HepG2 (cell line): ENCODE data around the gene CREBZF. TPM values are rescaled to one million over a fixed set of nuclear protein-coding genes. Genes with fewer than 3 reads are reported as not detected.

Experiments
- ATAC-seq: fragments of 200-7000 bp; cut with Tn5 transposase; 3 replicates; pipeline ENCODE4 v1.9.1; 2020; ENCODE audit warnings: mild to moderate bottlenecking, moderate library complexity
- BruUV-seq: library from RNA; stranded (reverse); fragments of 400-500 nt; replicated peaks from 2 replicates; lab custom pipeline; 2021; lab: Mats Ljungman, UMichigan
- CTCF ChIA-PET: fragments of 300-600 bp; formaldehyde crosslinking; extraction: SDS; loops from one replicate; lab custom pipeline; 2021; ENCODE audit warnings: low total read pairs, inconsistent platforms, low intra/inter-chr PET ratio; lab: Yijun Ruan, JAX
- POLR2A ChIA-PET: fragments of 350-600 bp; sonication (Branson Sonifier 250); formaldehyde crosslinking; loops from one replicate; lab custom pipeline; 2020; ENCODE audit warnings: antibody characterized with exemption, inconsistent platforms; lab: Yijun Ruan, JAX
- DNase-seq: peaks from one replicate; pipeline ENCODE4 v3.0.0-alpha.2; 2015; ENCODE audit warnings: low spot score
- FAIRE-seq: peaks from 3 replicates; lab custom pipeline; 2011; peaks lifted over from hg19 to GRCh38; lab: Jason Lieb, UNC
- H2AFZ ChIP-seq: one replicate; pipeline ENCODE4 v1.6.1; 2011; ENCODE audit warnings: low read length, inconsistent platforms
- H3K27ac ChIP-seq: fragments of 300-600 bp; 3 replicates; pipeline ENCODE4 v1.8.0; 2011; ENCODE audit warnings: mixed run types, mild to moderate bottlenecking, mixed read lengths, low read length, inconsistent platforms; ENCODE audit not compliant: insufficient read depth; ENCODE audit errors: extremely low read length
- H3K27me3 ChIP-seq, 2 experiments: fragments of 200-600 bp in 1 of 2; 2 replicates in 1 of 2; 3 replicates in 1 of 2; pipeline versions ENCODE4 v1.6.0 to v1.8.0; 2011; ENCODE audit warnings: low read length in 2 of 2, mild to moderate bottlenecking in 2 of 2, moderate library complexity in 2 of 2, inconsistent platforms in 1 of 2; ENCODE audit not compliant: insufficient read depth in 2 of 2, control insufficient read depth in 1 of 2
- H3K36me3 ChIP-seq, 2 experiments: fragments of 200-600 bp in 1 of 2; replicated peaks in 1 of 2; 2 replicates in 1 of 2; 3 replicates in 1 of 2; pipeline versions ENCODE4 v1.5.1 to v1.8.0; 2011; ENCODE audit warnings: low read length in 2 of 2, inconsistent platforms in 1 of 2; ENCODE audit not compliant: insufficient read depth in 2 of 2, control insufficient read depth in 1 of 2
- H3K4me1 ChIP-seq: 2 replicates; pipeline ENCODE4 v1.5.1; 2012; ENCODE audit warnings: low read length, inconsistent platforms; ENCODE audit not compliant: insufficient read depth
- H3K4me2 ChIP-seq: 2 replicates; pipeline ENCODE4 v1.6.0; 2011; ENCODE audit warnings: low read depth, low read length, inconsistent platforms
- H3K4me3 ChIP-seq, 3 experiments: fragments of 200-600 bp in 1 of 3; sonication (generic), shearing (Covaris generic) in 1 of 3; replicated peaks in 1 of 3; 2 replicates each; pipeline ENCODE4 v1.5.1; 2011 to 2016; ENCODE audit warnings: low read length in 3 of 3, inconsistent platforms in 2 of 3, low read depth in 2 of 3, mild to moderate bottlenecking in 2 of 3, control low read depth in 1 of 3, mixed read lengths in 1 of 3; ENCODE audit not compliant: insufficient read depth in 1 of 3
- H3K79me2 ChIP-seq: one replicate; pipeline ENCODE4 v1.6.1; 2011; ENCODE audit warnings: low read length, inconsistent platforms; ENCODE audit not compliant: insufficient read depth
- H3K9ac ChIP-seq: 2 replicates; pipeline ENCODE4 v1.6.0; 2011; ENCODE audit warnings: mild to moderate bottlenecking, low read depth, low read length, inconsistent platforms; ENCODE audit not compliant: insufficient read depth
- H3K9me3 ChIP-seq: 2 replicates; pipeline ENCODE4 v1.5.1; 2012; ENCODE audit warnings: mild to moderate bottlenecking, low read length
- H4K20me1 ChIP-seq: 2 replicates; pipeline ENCODE4 v1.6.0; 2011; ENCODE audit warnings: inconsistent platforms, mild to moderate bottlenecking, low read length, moderate library complexity; ENCODE audit not compliant: insufficient read depth
- AHR ChIP-seq: IDR thresholded peaks from 2 replicates; pipeline ENCODE4 v1.6.1; 2018; ENCODE audit warnings: missing genetic modification reagents, missing compliant biosample characterization
- CENPX ChIP-seq: sonication (generic); formaldehyde crosslinking; IDR thresholded peaks from 2 replicates; pipeline ENCODE4 v1.9.0; 2021; ENCODE audit warnings: mild to moderate bottlenecking, missing genetic modification reagents, moderate library complexity
- IKZF5 ChIP-seq: IDR thresholded peaks from 2 replicates; pipeline ENCODE4 v1.6.1; 2018; ENCODE audit warnings: missing genetic modification reagents, mild to moderate bottlenecking, missing compliant biosample characterization
- MIER3 ChIP-seq: IDR thresholded peaks from 2 replicates; pipeline ENCODE4 v1.6.1; 2016; ENCODE audit warnings: missing compliant biosample characterization, borderline replicate concordance
- MTA3 ChIP-seq: sonication (generic); formaldehyde crosslinking; IDR thresholded peaks from 2 replicates; pipeline ENCODE4 v1.4.0; 2020; ENCODE audit warnings: missing genetic modification reagents
- NCOA1 ChIP-seq: sonication (generic); formaldehyde crosslinking; IDR thresholded peaks from 2 replicates; pipeline ENCODE4 v1.9.0; 2021; ENCODE audit warnings: missing genetic modification reagents
- NCOA2 ChIP-seq: sonication (generic); formaldehyde crosslinking; IDR thresholded peaks from 2 replicates; pipeline ENCODE4 v1.8.0; 2022; ENCODE audit warnings: inconsistent platforms
- NFE2L2 ChIP-seq: fragments of 150-350 bp; IDR thresholded peaks from 2 replicates; pipeline ENCODE4 v1.6.1; 2014; ENCODE audit warnings: low read length
- POLR2AphosphoS5 ChIP-seq: IDR thresholded peaks from 2 replicates; pipeline ENCODE4 v1.6.1; 2012; ENCODE audit warnings: low read depth, low read length
- SMAD1 ChIP-seq: sonication (generic); formaldehyde crosslinking; IDR thresholded peaks from 2 replicates; pipeline ENCODE4 v1.4.0; 2020; ENCODE audit warnings: missing genetic modification reagents, low read depth, mild to moderate bottlenecking, borderline replicate concordance
- SOX5 ChIP-seq: IDR thresholded peaks from 2 replicates; pipeline ENCODE4 v1.6.1; 2016; ENCODE audit warnings: borderline replicate concordance
- THRA ChIP-seq: sonication (generic); formaldehyde crosslinking; IDR thresholded peaks from 2 replicates; pipeline ENCODE4 v1.4.0; 2020; ENCODE audit warnings: missing genetic modification reagents, borderline replicate concordance
- THYN1 ChIP-seq: sonication (generic); formaldehyde crosslinking; IDR thresholded peaks from 2 replicates; pipeline ENCODE4 v1.8.1; 2023; ENCODE audit warnings: low read depth, mild to moderate bottlenecking, moderate library complexity, missing genetic modification reagents, borderline replicate concordance
- ZNF251 ChIP-seq: sonication (generic); formaldehyde crosslinking; IDR thresholded peaks from 2 replicates; pipeline ENCODE4 v1.9.0; 2021; ENCODE audit warnings: mild to moderate bottlenecking, missing genetic modification reagents
- ZNF850 ChIP-seq: sonication (generic); formaldehyde crosslinking; conservative IDR thresholded peaks from 2 replicates; pipeline ENCODE4 v1.9.0; 2021; ENCODE audit warnings: mild to moderate bottlenecking, missing genetic modification reagents
- WGBS: methylation state at CpG from one replicate; pipeline ENCODE4 v1.1.6; 2017; ENCODE audit warnings: low lambda C conversion rate; 5-methylcytosine and 5-hydroxymethylcytosine counted together
- in situ Hi-C: cut with HindIII; loops from 2 replicates; pipeline ENCODE4 v1.10.0; 2017; ENCODE audit warnings: low pct_unique_long_range_greater_than_20kb; ENCODE audit not compliant: extremely low pct_ligation_motif_present
- intact Hi-C: fragments of 100-400 bp; cut with micrococcal nuclease; formaldehyde crosslinking; loops from one replicate; pipeline ENCODE4 v1.10.0; 2022; ENCODE audit not compliant: unreplicated experiment
- polyA plus RNA-seq, 8 experiments: library from polyadenylated mRNA; depleted of rRNA in 3 of 8; stranded (reverse) in 7 of 8; unstranded in 1 of 8; fragments of >200 nt; fragmentation: Illumina TruSeq in 4 of 8; extraction: Trizol in 4 of 8; gene quantifications; 2 replicates each; pipeline versions ENCODE4 v1.2.1 to v1.2.3, GENCODE V29; 2011 to 2016; ENCODE audit warnings: low read depth in 4 of 8, missing spikeins in 1 of 8, mixed read lengths in 1 of 8; ENCODE audit not compliant: insufficient read depth in 1 of 8
- total RNA-seq, 5 experiments: library from RNA; depleted of rRNA; stranded (reverse); fragments of >200 nt; fragmentation: Illumina TruSeq; extraction: Trizol; gene quantifications; 2 replicates each; pipeline ENCODE4 v1.2.3, GENCODE V29; 2016; ENCODE audit warnings: low read depth in 1 of 5
- TF ChIP-seq, protein P1 (sequence below): sonication (generic); formaldehyde crosslinking; IDR thresholded peaks from 2 replicates; pipeline ENCODE4 v1.4.0; 2020; ENCODE audit warnings: missing genetic modification reagents

CREBZF gene
- total and polyA plus RNA-seq, 2 of the 13 experiments (the other 11 are each of a cell fraction or from before 2014, with no cell fraction given) = 30.6 to 43.1 TPM

DNA sequence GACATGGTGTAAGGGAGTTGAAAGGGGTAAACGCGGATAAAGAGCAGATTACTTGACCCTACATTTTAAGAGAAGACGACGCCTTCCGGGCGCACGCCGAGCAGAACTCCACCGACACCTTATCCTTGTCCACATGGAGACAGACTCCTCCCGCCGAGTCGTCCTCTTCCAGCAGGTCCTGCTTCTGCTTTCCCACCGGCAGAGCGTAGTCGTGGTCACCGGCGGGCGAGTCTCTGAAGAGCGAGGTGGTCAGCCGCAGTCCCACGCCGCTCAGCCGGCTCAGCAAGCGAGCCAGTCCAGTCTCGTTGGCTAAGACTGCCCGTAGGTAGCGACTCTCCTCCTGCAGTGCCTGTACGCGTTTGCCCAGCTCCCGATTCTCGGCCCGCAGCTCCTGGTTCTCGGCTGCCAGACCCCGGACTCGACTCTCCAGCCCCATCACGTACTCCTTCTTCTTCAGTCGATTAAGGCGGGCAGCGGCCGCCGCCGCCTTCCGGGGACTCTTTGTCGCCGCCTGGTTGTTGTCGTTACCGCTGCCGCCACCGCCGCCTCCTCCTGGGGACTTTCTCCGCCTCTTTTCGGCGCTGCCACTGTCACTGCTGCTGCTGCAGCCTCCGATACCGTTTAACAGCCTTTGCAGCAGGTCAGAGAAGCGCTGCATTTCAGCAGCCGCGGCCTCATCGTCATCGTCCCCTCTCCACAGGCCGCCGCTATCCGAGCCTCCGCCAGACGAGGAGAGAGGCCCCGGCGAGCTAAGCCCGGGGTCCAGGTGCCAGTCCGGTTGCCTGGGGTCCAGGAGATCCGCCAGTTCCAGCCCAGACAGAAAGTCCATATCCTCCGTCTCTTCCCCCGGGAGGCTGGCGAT lies 945 bp downstream of the CREBZF start (continued):
- TF ChIP-seq NCOA2 (CRISPR knock-in tag) (no peak), AHR (no peak), NFE2L2 (no peak)

DNA sequence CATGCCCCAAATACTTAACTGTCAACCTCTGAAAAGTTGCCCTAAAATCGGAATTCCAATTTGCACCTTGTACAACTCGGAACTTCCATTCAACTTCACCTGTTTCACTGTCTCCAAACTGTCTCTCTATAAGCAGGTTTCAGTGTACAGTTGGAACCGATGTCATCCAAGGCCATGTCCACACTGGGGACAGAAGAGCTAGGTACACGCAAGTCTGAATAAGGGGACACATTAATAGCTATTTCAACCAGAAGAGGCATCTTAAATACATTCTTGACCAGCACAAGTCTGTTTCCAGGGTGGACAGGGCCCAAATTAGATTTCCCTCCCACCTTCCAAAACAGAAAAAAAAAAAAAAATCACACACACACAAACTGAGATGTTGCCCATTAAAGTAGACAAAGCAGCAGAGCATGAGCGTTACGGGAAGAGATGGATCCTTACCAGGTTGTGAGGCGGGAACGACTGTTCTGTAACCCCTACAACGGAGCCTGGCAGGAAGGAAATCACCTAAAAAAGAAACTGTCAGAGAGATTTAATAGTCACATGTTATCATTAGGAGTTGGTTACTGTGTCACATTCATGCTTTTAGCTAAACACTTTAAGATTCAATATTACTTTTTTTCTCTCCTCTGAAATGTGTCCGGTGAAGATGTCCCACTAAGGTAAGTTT lies 1.7 kb downstream of the CREBZF start:
- peak overlapping the region; percentile 98 for H3K27ac ChIP-seq
- TSS peak; percentile 48 for BruUV-seq
- FAIRE-seq (no peak), ATAC-seq (no peak; the same call in 2 of the 3 replicates), DNase-seq (no peak)
- H3K4me2 ChIP-seq = peak overlapping the region; percentile 88
- H4K20me1 ChIP-seq = peaks cover 29% of the 10 kb centered on the region
- H3K9ac ChIP-seq = peak overlapping the region; percentile 98
- H3K4me1 ChIP-seq = peaks cover 52% of the 10 kb centered on the region
- no peak overlapping the region for H2AFZ ChIP-seq
- no peaks in the 10 kb centered on the region; a peak in 1 of 5 replicates for H3K27me3 ChIP-seq
- intact Hi-C loops (no loop called here), in situ Hi-C loops (no loop called here)
- no peaks in the 10 kb centered on the region for H3K9me3 ChIP-seq
- peaks cover 0 to under 1% of the 10 kb centered on the region in 2 experiments; a peak in 1 of 5 replicates for H3K36me3 ChIP-seq
- ChIA-PET POLR2A (interaction anchor here (2.2 to 10.0 kb wide), 3 partner anchors 9 to 35 kb away, joined by 7 to 112 read pairs (median 15); partner anchors contain the start of genes TMEM126A and TMEM126B), CTCF (no interaction called here)
- peaks cover 60% of the 10 kb centered on the region for H3K79me2 ChIP-seq
- 2% methylated on average over 10 of the region's 10 CpGs for WGBS
- H3K4me3 ChIP-seq = peak overlapping the region; percentile 72 to 95 (median 86)
- no peak for TF ChIP-seq CENPX (CRISPR knock-in tag)
- no peak for TF ChIP-seq NCOA1 (CRISPR knock-in tag)
- TF ChIP-seq, protein P1, sequence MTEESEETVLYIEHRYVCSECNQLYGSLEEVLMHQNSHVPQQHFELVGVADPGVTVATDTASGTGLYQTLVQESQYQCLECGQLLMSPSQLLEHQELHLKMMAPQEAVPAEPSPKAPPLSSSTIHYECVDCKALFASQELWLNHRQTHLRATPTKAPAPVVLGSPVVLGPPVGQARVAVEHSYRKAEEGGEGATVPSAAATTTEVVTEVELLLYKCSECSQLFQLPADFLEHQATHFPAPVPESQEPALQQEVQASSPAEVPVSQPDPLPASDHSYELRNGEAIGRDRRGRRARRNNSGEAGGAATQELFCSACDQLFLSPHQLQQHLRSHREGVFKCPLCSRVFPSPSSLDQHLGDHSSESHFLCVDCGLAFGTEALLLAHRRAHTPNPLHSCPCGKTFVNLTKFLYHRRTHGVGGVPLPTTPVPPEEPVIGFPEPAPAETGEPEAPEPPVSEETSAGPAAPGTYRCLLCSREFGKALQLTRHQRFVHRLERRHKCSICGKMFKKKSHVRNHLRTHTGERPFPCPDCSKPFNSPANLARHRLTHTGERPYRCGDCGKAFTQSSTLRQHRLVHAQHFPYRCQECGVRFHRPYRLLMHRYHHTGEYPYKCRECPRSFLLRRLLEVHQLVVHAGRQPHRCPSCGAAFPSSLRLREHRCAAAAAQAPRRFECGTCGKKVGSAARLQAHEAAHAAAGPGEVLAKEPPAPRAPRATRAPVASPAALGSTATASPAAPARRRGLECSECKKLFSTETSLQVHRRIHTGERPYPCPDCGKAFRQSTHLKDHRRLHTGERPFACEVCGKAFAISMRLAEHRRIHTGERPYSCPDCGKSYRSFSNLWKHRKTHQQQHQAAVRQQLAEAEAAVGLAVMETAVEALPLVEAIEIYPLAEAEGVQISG (CRISPR knock-in tag) = no peak
- TF ChIP-seq SMAD1 (CRISPR knock-in tag) = no peak
- no peak for TF ChIP-seq IKZF5
- TF ChIP-seq ZNF251 = no peak
- TF ChIP-seq MIER3 (CRISPR knock-in tag) = 0 out of 2 replicates have a peak, but pooled peaks have one; percentile 13
- TF ChIP-seq THYN1 (CRISPR knock-in tag) = 0 out of 2 replicates have a peak, but pooled peaks have one; percentile 10
- no peak for TF ChIP-seq SOX5
- 0 out of 2 replicates have a peak, but pooled peaks have one; percentile 18 for TF ChIP-seq ZNF850 (CRISPR knock-in tag)
- TF ChIP-seq POLR2AphosphoS5 = peak; percentile 17; the same call in 1 of the 2 replicates
- peak; percentile 15; the same call in 1 of the 2 replicates for TF ChIP-seq THRA (CRISPR knock-in tag)
- TF ChIP-seq MTA3 (CRISPR knock-in tag) = no peak
